IPS-18c (cell line): ENCODE results near the gene CLEC4D.
"Not testable (repeated sequence)": the region's sequence is repeated elsewhere in the genome, so short reads cannot be mapped to it uniquely, and the experiment has no call there.

Source experiments
- H3K4me3 ChIP-seq: 2 replicates; pipeline ENCODE4 v1.7.0; 2013; ENCODE audit warnings: low read depth, mild to moderate bottlenecking, low read length, moderate library complexity; ENCODE audit not compliant: insufficient read depth
- H3K9me3 ChIP-seq: one replicate; pipeline ENCODE4 v1.6.1; 2013; ENCODE audit warnings: mild to moderate bottlenecking, low read length, moderate library complexity; ENCODE audit not compliant: control insufficient read depth, insufficient read depth

The CLEC4D gene

DNA sequence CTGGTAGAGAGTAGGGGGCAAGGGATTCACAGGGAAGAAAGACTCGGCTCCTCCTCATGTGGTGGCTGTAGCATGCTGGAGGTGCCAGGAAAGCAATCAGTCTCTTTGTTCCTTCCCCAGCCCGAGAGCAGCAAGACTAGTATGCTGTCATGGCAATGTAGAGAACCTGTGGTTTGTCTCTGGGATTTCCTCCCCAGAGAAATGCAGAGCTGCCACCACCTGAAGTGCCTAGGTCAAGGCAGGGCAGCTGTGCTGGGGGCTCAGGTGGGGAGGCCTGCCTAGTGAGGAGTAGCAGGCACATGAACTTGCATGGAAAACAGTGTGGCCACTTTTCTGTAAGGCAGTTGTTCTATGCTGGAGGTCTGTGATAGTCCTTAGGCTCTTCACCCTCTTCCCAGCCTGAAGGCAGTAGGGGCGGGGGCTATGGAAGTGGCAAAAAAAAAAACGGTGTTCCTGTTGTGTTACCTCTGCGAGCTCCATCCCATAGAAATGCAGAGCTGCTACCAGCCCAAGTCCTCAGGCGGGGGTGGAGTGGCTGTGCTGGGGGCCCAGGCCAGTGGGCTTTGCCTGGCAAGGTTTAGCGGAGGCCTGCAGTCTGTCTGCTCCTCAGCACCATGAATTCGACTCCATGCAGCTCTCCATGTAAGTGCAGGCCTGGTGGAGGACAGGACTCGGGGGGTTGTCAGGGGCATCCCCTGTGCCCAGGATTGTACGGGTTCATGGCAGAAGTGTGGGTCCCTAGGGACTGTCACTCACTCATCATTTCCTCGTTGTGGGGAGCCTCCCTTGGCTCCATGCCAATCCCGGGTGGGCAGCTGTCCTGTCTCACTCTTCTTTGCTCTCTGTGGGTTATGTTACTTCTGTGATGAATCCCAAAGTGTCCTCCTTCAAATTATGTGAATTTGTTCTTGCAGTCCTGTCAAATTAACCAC lies 4.1 kb upstream of the CLEC4D start:
- no peaks in the 10 kb centered on the region for H3K9me3 ChIP-seq
- no peak overlapping the region for H3K4me3 ChIP-seq

DNA sequence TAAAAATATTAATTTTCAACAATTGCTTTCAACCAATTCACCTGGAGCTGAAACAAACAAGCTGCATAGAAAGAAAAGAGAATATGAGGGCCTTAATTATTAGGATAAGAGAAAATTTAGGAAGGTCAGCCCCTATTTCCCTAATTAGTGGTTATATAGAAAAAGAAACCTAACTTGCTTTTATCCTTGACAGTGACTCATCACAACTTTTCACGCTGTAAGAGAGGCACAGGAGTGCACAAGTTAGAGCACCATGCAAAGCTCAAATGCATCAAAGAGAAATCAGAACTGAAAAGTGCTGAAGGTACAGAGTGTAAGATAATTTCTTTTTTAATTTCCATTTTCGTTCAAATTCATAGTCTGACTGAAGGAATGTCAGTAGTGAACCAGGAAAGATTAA lies 4.7 kb downstream of the CLEC4D start:
- Histone ChIP-seq H3K9me3 (no peaks in the 10 kb centered on the region), H3K4me3 (no peak overlapping the region)

DNA sequence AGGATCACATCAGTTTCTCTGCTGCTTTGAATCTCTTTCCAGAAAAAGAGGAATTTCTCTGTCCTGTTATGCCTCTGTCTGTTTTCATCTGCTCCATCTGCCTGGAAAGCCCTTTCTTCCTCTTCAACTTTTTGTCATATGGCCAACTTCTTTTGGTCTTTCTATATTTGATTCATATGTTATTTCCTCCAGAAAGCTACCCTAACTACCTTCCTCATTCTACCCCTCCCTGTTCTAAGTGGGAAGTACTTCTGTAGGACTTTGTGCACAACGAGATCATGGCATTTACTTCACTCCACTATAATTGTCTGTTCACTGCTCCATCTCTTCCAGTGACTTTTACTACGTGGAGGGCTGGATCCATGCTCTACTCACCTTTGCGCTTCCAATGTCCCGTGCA lies 5.9 kb downstream of the CLEC4D start:
- Histone ChIP-seq H3K9me3 (no peaks in the 10 kb centered on the region), H3K4me3 (no peak overlapping the region)

DNA sequence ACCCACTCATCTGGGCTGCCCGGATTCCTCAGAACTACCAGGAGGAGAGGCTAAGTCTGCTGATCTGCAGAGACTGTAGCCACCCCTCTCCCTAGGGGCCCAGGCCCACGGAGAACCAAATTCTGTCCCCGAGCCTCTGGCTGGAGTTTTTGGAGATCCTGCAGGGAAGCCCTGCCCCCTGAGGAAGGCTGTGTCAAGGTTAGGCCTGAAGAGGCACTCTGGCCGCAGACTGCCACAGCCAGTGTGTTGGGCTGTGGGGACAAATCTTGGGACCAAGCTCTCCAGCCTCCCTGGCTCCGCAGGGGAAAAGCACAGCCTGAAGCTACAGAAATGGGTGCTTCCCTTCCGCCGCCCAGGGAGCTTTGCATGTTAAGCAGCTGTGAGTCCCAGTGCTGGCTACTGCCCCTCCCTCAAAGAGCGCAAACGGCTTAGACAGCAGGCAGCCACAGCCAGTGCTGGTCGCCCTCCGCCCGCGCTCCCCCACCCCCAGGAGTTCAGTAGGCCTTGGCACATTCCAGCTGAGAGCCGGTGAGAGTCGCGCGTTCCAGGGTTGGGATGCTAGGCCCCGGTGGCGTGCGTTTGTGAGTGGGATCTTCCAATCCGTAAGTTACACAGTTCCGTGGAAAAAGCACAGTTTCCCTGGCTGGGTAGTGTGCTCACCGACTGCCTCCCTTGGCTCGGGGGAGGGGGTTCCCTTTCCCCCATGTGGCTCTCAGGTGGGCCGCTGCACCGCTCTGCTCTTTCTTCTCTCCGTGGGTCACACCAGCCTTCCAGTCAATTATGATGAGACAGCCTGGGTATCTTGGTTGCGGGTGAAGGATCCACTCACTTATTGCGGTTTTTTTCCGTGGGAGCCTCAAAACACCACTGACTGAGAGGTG lies 14.2 kb downstream of the CLEC4D start:
- H3K4me3 ChIP-seq = 0 out of 2 replicates have a peak overlapping the region, but pooled peaks have one; percentile 28
- no peaks in the 10 kb centered on the region for H3K9me3 ChIP-seq

DNA sequence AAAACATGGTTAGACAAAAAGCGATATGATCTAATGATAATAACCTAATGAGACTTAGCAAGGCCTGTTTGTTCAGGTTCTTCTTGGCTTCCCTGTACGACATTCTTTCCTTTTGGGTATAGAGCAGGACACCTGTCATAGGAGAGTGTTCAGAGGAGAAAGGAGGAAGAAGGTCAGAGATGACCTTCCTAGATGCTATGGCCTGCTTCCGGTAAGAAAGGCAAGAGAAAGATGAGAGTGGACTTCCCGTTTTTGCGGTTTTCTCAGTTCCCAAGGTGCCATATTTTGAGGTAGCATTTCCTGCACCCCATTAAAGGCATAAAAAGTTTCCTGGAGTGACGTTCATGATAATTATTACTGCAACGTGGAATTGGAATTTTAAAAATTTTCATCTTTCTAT lies 18.7 kb downstream of the CLEC4D start:
- no peak overlapping the region for H3K4me3 ChIP-seq
- no peaks in the 10 kb centered on the region for H3K9me3 ChIP-seq

DNA sequence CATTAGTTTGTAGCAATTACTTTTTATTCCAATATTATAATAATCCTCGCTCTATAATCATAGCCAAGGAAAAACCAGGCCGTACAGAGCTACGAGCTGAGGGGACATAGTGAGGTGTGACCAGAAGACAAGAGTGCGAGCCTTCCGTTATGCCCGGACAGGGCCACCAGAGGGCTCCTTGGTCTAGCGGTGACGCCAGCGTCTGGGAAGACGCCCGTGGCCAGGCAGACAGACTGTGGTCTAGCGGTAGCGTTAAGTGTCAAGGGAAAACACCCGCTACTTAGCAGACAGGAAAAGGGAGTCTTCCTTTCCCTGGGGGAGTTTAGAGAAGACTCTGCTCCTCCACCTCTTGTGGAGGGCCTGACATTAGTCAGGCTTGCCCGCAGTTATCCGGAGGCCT lies 24.5 kb downstream of the CLEC4D start:
- not testable (repeated sequence) for H3K4me3 ChIP-seq, H3K9me3 ChIP-seq

DNA sequence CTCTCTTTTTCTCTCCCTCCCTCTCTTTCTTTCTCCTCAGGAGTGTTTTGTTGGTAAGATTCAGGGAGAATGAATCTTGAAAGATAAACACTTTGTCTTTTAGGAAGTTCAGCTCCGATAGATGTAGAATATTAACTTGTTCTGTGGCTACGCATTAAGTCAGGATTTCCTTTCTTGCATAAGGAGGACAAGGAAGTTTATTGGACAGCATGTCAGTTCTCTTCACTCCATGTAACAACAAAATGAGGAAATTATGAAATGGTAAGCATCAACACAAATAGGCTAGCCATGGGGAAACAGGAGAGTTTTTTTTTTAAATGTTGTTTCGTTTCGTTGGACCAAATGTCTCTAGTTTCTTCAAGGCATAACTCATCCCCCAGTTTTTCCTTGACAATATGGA lies 27.5 kb downstream of the CLEC4D start, which contains the start of gene CLEC4E:
Gene CLEC4E (minus strand): TSS at position 75 of the 400 bp plus-strand sequence. CDS start 108 bp downstream, outside the sequence.
- not testable (repeated sequence) for H3K4me3 ChIP-seq, H3K9me3 ChIP-seq

DNA sequence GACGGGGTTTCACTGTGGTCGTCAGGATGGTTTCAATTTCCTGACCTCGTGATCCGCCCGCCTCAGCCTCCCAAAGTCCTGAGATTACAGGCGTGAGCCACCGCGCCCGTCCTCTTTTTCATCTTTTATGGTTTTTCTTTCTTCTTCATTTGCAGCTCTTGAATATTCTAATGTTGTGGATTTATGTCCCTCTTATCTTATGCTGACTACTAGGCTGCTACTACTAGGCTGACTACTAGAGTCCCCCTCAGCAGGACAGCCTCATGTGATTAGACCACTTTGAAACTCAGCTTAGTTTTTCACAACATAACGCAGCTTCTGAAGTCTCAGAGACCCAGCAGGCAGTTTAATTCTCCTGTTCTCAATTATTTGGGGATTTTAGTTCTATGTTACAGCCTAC lies 28.3 kb downstream of the CLEC4D start:
- Histone ChIP-seq H3K4me3 (no peak overlapping the region), H3K9me3 (no peaks in the 10 kb centered on the region)

DNA sequence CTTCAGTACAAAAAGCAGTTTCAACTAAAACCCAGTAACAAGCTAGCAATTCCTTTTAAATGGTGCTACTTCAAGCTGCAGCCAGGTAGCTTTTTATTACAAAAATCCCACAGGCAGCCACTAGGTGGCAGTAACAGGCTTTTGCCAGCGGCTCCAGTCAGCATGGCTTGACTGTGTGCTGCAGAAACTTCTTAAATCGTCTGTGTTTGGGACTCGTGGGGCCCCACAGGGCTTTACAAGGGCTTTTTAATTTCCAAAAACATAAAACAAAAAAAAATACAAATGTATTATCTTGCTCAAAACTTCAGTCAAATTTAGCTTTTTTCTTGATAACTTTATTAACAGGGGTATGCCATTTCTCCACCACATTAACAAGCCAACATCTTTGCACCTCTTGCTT lies 31.0 kb downstream of the CLEC4D start:
- no peak overlapping the region for H3K4me3 ChIP-seq
- H3K9me3 ChIP-seq = no peaks in the 10 kb centered on the region

DNA sequence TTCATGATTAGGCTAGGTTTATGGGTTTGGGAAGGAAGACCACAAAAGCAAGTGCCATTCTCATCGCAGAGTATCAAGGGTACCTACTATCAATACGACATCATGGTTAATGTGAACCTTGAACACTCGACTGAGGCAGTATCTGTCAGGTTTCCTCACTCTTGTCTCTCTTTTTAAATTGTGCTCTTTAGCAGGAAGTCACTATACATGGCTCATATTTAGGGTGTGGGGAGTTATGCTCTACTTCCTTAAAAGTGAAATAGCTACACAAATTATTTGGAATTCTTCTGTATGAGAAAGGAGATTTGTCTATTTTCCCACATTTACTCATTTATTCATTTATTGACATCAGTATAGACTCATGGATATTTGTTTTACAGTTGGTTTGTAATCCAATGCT lies 33.3 kb downstream of the CLEC4D start:
- Histone ChIP-seq H3K9me3 (no peaks in the 10 kb centered on the region), H3K4me3 (no peak overlapping the region)

DNA sequence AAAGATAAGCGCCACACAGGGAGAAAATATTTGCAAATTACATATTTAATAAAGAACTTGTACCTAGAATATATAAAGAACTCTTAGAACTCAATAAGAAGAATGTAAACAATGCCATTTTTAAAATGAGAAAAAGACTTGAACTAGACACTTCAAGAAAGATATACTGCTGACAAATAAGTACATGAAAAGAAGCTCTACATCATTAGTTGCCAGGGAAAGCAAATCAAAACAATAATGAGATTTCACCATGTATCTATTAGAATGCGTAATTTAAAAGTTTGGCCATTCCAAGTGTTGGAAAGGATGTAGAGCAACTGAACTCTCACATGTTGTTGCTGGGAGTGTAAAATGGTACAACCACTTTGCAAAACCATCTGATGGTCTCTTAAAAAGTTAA lies 34.3 kb downstream of the CLEC4D start:
- no peaks in the 10 kb centered on the region for H3K9me3 ChIP-seq
- H3K4me3 ChIP-seq = no peak overlapping the region

DNA sequence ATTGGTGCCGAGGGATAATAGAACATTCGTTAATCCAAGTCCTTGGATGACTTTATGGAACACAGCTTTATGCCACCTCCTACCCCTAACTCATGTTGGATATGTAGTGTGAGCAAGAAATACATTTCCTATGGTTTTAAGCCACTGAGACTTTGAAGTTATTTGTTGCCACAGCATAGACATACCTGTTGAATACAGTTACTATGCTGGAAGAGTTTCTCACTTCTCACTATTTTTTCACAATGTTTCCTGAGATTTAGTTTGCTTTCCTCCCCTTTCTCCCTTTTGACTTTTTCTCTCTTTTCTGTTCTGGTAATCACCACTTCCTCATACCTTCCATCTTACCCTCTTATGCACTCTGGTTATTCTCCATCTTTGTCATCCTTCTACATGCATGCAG lies 34.9 kb downstream of the CLEC4D start:
- Histone ChIP-seq H3K4me3 (no peak overlapping the region), H3K9me3 (no peaks in the 10 kb centered on the region)

DNA sequence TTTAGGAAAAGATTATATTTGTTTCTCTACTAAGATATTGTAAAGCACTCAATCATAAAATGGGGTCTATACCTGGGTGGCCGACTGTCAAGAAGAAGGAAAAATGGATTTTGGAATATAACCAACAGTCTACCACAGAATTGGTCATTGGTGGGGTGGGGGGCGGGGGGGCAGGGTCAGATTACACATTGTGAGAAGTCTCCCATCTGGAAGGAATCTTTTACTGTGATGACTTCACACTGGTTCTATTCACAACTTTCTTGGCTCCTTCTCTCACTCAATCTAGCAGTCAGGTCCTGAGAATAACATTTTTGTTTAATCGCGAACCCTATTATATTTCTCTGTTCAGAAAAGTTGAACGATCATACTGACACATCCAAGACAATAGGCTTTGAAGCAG lies 36.1 kb downstream of the CLEC4D start:
- no peak overlapping the region for H3K4me3 ChIP-seq

DNA sequence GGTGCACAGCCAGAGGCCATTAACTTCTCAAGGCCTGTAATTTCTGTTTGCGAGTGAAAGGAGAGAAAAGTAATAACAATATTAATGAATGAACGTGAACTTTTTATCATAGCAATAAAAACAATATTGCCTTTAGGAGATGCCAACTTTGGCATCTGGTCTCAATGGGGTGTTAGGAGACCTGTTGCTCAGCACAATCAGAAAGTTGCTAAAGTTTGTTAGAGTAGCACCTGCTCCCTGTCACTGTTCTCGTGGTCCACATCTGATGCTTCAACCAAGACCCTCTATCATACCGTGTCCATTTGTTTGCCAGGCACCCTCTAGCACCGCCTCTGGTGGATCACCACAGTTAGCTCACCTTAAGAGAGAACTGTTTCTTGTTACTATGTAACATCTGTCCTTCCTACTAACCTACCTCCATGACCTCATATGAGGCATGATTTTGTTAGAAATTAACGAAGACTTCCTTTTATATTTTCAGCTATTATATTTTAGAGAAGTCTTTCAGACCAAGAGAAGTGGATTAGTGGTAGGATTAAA lies 39.9 kb downstream of the CLEC4D start:
- Histone ChIP-seq H3K4me3 (no peak overlapping the region), H3K9me3 (no peaks in the 10 kb centered on the region)

More for the DNA sequence above, 36.1 kb downstream of the CLEC4D start:
- no peaks in the 10 kb centered on the region for H3K9me3 ChIP-seq

DNA sequence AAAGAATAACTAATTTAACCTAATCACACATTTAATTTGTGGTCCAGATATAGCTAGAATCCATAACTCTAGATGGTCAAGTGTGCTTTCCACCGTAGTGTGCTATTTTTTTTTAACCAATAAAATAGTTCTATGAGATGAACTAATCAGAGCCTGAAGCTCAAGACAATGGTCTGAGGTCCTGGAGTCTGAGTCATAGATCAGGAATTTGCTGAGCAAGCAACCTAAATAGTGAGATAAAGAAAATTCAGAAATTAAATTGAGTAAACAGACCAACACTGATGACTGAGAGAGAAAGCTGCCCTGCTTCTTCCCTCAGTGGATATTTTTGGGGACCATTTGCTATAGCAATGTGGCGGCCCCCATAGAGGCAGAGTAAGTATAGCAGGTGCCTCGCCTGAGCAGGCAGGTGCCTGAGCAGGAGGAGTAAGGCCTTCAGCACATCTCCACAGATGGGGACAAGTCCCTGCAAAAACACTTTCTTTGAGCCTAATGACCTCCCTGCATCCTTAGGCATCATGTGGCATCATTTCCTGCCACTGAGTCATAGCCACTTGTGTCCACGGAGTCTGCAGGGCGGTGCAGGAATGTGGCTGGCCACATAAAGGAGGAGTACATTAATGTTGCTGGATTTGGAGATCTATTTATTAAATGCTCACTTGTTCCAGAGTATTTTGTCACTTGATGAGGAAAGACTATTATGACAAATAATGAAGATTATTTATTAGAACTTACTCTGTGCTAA lies 41.3 kb downstream of the CLEC4D start:
- H3K4me3 ChIP-seq = no peak overlapping the region; the same call in 1 of the 2 replicates
- H3K9me3 ChIP-seq = no peaks in the 10 kb centered on the region

DNA sequence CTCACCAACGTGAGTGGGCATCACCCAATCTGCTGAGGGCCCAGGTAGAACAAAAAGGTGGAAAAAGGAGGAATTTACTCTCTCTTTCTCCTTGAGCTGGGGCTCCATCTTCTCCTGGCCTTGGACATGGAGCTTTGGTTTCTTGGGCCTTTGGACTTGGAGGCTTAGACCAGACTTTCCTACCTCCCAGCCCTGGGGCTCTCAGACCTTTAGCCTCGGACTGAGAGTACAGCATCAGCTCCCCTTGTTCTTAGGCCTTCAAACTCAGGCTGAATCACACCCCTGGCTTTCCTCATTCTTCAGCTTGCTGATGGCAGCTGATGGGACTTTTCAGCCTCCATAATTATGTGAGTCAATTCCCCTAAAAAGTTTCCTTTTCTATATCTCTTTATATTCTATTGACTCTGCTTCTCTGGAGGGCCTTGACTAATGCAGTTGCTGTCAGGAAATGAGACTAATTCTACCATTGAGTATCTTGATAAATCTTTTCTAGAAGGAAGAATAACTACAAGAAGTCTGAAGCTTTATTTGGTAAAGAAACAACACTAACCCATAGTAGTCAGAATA lies 43.3 kb downstream of the CLEC4D start:
- H3K9me3 ChIP-seq = no peaks in the 10 kb centered on the region

DNA sequence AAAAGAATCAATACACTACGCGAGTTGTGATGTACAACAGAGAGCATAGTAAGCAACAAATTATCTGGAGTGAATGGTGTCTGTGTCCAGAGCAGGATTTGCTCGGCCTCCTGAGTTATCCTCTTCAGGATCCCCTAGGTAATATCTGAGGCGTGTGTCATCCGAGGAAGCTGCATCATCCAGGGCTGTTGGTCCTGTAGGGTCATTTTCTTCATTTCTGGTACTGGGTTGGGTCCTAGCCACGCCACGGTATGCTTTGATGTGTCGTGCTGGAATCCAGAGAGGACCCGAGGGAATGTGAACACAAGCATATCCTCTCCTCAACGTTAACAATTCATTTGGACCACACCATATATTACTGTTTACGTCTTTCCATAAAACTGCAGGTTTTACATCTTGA lies 46.4 kb downstream of the CLEC4D start:
- H3K9me3 ChIP-seq = no peaks in the 10 kb centered on the region

More for the DNA sequence above, 43.3 kb downstream of the CLEC4D start:
- no peak overlapping the region for H3K4me3 ChIP-seq

More for the DNA sequence above, 46.4 kb downstream of the CLEC4D start:
- H3K4me3 ChIP-seq = no peak overlapping the region
